Measurements from ENCODE around the gene CCDC15. TPM values are rescaled to one million over a fixed set of nuclear protein-coding genes. Genes with fewer than 3 reads are reported as not detected.

Gene CCDC15
- total RNA-seq, 1 experiment from 2014 or later: 2.8 TPM

DNA sequence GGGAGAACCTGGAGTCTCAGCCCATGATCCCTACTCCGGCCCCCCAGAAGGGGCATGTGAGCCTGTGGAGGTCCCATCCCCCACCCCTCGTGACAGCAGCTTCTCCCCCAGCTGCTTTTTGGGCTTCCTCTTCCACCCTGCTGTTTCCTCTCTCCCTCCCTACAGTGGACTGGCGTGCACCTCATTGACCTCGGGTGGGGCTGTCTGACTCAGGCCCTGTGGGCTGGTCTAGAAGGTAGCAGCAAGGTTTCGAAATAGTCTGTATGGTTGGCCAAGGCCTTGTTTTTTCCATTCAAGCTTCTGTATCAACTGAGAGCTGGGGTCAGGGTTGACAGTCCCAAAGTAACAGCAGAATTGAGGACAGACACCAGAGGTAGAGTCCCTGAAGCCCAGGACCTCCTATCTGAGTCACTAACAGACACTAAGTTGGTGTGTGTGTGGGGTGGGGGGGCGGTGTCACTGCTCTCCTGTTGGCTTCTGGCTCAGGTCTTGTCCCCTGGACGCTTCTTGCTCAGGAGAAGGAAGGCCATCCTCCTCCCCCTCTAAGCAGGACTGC lies 116.8 kb downstream of the CCDC15 start:
- no peaks in the 10 kb centered on the region for H3K27me3 ChIP-seq (ENCODE audit: insufficient read depth, low read length)
- H2BK5ac ChIP-seq (ENCODE audit: insufficient read length, low read length): no peak overlapping the region
- no peak overlapping the region for H4K8ac ChIP-seq (replicated peaks; ENCODE audit: insufficient read length, low read depth, low read length)
- H3K79me1 ChIP-seq (ENCODE audit: insufficient read depth, low read depth, low read length, poor library complexity, severe bottlenecking): no peaks in the 10 kb centered on the region
- H3K18ac ChIP-seq (ENCODE audit: insufficient read length, low read depth, low read length): no peak overlapping the region
- H3K14ac ChIP-seq (ENCODE audit: insufficient read depth, low read length): no peak overlapping the region
- H3K9me3 ChIP-seq (ENCODE audit: control insufficient read depth, low read depth, low read length): no peaks in the 10 kb centered on the region
- H4K91ac ChIP-seq (ENCODE audit: insufficient read length, low read depth, low read length): no peak overlapping the region
- H3K4me3 Mint-ChIP-seq: no peak overlapping the region
- no peak overlapping the region for H2BK12ac ChIP-seq (ENCODE audit: insufficient read length, low read depth, low read length)
- H3K27ac ChIP-seq (ENCODE audit: insufficient read length, low read depth, low read length): no peak overlapping the region
- H3T11ph ChIP-seq (ENCODE audit: low read length): no peak overlapping the region
- H2AFZ ChIP-seq (ENCODE audit: low read length): no peak overlapping the region
- no peaks in the 10 kb centered on the region for H3K9me3 Mint-ChIP-seq
- H3K23me2 ChIP-seq (ENCODE audit: insufficient read length, low read depth, low read length, poor library complexity, severe bottlenecking): no peaks in the 10 kb centered on the region
- H3K79me2 ChIP-seq (ENCODE audit: insufficient read depth, low read length): no peaks in the 10 kb centered on the region
- H3K36me3 Mint-ChIP-seq (ENCODE audit: insufficient read depth in 1 of 3, low read depth in 3 of 3): no peaks in the 10 kb centered on the region
- H3K4me1 ChIP-seq (ENCODE audit: insufficient read depth, low read length): no peaks in the 10 kb centered on the region
- no peak overlapping the region for H2BK20ac ChIP-seq (ENCODE audit: low read depth, low read length, poor library complexity, severe bottlenecking)
- H3K4me1 Mint-ChIP-seq: peaks cover 16 to 22% of the 10 kb centered on the region in 2 experiments
- no peak overlapping the region for H3K23ac ChIP-seq (ENCODE audit: insufficient read length, low read depth, low read length)
- H3K9ac ChIP-seq (ENCODE audit: extremely low read depth, insufficient read length, low read length): no peak overlapping the region
- no peak for DNase-seq
- peaks cover 19% of the 10 kb centered on the region for H3K27me3 Mint-ChIP-seq (ENCODE audit: low read depth)
- WGBS (ENCODE audit: extremely low coverage, insufficient read length, low lambda C conversion rate): no CpG with 5 or more reads among the region's 7 CpGs
- no peak overlapping the region for H4K5ac ChIP-seq (ENCODE audit: insufficient read length, low read depth, low read length)
- no peak overlapping the region for H3K4ac ChIP-seq (ENCODE audit: low read depth, low read length)
- H3K56ac ChIP-seq (ENCODE audit: insufficient read length, low read depth, low read length): no peak overlapping the region
- H3K27ac Mint-ChIP-seq: 0 out of 7 replicates have a peak overlapping the region, but pooled peaks of 1 of the 3 experiments have one; percentile 27
- TF ChIP-seq, protein P1, sequence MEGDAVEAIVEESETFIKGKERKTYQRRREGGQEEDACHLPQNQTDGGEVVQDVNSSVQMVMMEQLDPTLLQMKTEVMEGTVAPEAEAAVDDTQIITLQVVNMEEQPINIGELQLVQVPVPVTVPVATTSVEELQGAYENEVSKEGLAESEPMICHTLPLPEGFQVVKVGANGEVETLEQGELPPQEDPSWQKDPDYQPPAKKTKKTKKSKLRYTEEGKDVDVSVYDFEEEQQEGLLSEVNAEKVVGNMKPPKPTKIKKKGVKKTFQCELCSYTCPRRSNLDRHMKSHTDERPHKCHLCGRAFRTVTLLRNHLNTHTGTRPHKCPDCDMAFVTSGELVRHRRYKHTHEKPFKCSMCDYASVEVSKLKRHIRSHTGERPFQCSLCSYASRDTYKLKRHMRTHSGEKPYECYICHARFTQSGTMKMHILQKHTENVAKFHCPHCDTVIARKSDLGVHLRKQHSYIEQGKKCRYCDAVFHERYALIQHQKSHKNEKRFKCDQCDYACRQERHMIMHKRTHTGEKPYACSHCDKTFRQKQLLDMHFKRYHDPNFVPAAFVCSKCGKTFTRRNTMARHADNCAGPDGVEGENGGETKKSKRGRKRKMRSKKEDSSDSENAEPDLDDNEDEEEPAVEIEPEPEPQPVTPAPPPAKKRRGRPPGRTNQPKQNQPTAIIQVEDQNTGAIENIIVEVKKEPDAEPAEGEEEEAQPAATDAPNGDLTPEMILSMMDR (conservative IDR thresholded peaks at IDR 0.05): no peak
- H3K4me2 ChIP-seq (ENCODE audit: insufficient read depth, insufficient read length, low read length): no peak overlapping the region
- no peak overlapping the region for H2BK120ac ChIP-seq (ENCODE audit: low read depth, low read length, poor library complexity, severe bottlenecking)
- no peaks in the 10 kb centered on the region for H4K20me1 ChIP-seq (ENCODE audit: control insufficient read depth, insufficient read depth, insufficient read length)
- no peak overlapping the region for H2AK5ac ChIP-seq (ENCODE audit: insufficient read length, low read length)
- H2BK15ac ChIP-seq (ENCODE audit: low read depth, low read length): no peak overlapping the region
